Retinal pigment epithelial cell (primary cell): ENCODE results near the gene PET100.
"Not testable (repeated sequence)": the region's sequence is repeated elsewhere in the genome, so short reads cannot be mapped to it uniquely, and the experiment has no call there.

Source experiments
- DNase-seq: peaks from one replicate; pipeline ENCODE4 v3.0.0-alpha.2; 2010; ENCODE audit warnings: low read depth
- H3K4me3 ChIP-seq: 2 replicates; pipeline ENCODE4 v1.5.1; 2011; ENCODE audit warnings: mild to moderate bottlenecking, low read length, control low read depth, moderate library complexity
- CTCF ChIP-seq: conservative IDR thresholded peaks from 2 replicates; pipeline ENCODE4 v1.5.1; 2011; ENCODE audit warnings: low read depth, low read length, control low read depth, inconsistent platforms

Gene PET100

GRCh38 chr19:7641290-7642276 lies 12.0 kb downstream of the PET100 start:
- peak; percentile 22 for TF ChIP-seq CTCF
- no peak for DNase-seq
- H3K4me3 ChIP-seq = no peak overlapping the region

- DNase-seq = no peak
- TF ChIP-seq CTCF = no peak
- no peak overlapping the region for H3K4me3 ChIP-seq
Observed at GRCh38 chr19:7642295-7643030, 12.9 kb downstream of the PET100 start.

GRCh38 chr19:7643031-7643415 lies 13.4 kb downstream of the PET100 start:
- TF ChIP-seq CTCF = no peak
- no peak for DNase-seq
- H3K4me3 ChIP-seq = no peak overlapping the region

GRCh38 chr19:7643629-7644549 lies 14.3 kb downstream of the PET100 start:
- DNase-seq, H3K4me3 ChIP-seq: not testable (repeated sequence)

- no peak overlapping the region for H3K4me3 ChIP-seq
- no peak for TF ChIP-seq CTCF
- DNase-seq = no peak
Observed at GRCh38 chr19:7644550-7644877, 14.9 kb downstream of the PET100 start.

GRCh38 chr19:7645163-7645562 lies 15.6 kb downstream of the PET100 start:
- no peak for TF ChIP-seq CTCF
- DNase-seq = no peak
- H3K4me3 ChIP-seq = no peak overlapping the region
